B cell (primary cell): Measurements from ENCODE around the gene MIF. TPM values are rescaled to one million over a fixed set of nuclear protein-coding genes. Genes with fewer than 3 reads are reported as not detected.
A peak's percentile ranks its signal among the peaks of the same experiment; 100 is the strongest.

Source experiments
- ATAC-seq: fragments of 200-7000 bp; cut with Tn5 transposase; one replicate; pipeline ENCODE4 v1.10.0; 2021; ENCODE audit warnings: low read depth, mild to moderate bottlenecking, moderate number of reproducible peaks, moderate library complexity
- CTCF ChIA-PET: fragments of 350-600 bp; sonication (Branson Sonifier 250); formaldehyde crosslinking; loops from one replicate; lab custom pipeline; 2021; ENCODE audit warnings: antibody characterized with exemption, inconsistent platforms; lab: Charles Lee
- POLR2A ChIA-PET: fragments of 350-600 bp; sonication (Branson Sonifier 250); formaldehyde crosslinking; loops from one replicate; lab custom pipeline; 2021; ENCODE audit warnings: antibody characterized with exemption; lab: Charles Lee
- DNase-seq: peaks from one replicate; pipeline ENCODE4 v3.0.0; 2013
- H2AFZ ChIP-seq: 2 replicates; pipeline ENCODE4 v1.6.1; 2012; ENCODE audit warnings: mild to moderate bottlenecking, low read depth, low read length; ENCODE audit not compliant: insufficient read depth, poor library complexity, severe bottlenecking
- H3K27ac ChIP-seq, 2 donors: 1 replicate in 1 of 2; 2 replicates in 1 of 2; pipeline ENCODE4 v1.5.1; 2012 to 2013; ENCODE audit warnings: low read length in 2 of 2, mild to moderate bottlenecking in 2 of 2, moderate library complexity in 1 of 2
- H3K27me3 ChIP-seq, 4 experiments: fragments of 200-600 bp in 1 of 4; sonication (generic) in 1 of 4; replicated peaks in 1 of 4; 1 replicate in 2 of 4; 2 replicates in 2 of 4; pipeline versions ENCODE4 v1.6.1 to v1.7.0; 2013 to 2016; ENCODE audit warnings: low read length in 3 of 4, mild to moderate bottlenecking in 2 of 4, mixed read lengths in 1 of 4, moderate library complexity in 1 of 4; ENCODE audit not compliant: insufficient read depth in 4 of 4, control insufficient read depth in 3 of 4; ENCODE audit errors: control extremely low read depth in 1 of 4
- H3K36me3 ChIP-seq, 2 experiments: replicated peaks in 1 of 2; 1 replicate in 1 of 2; 2 replicates in 1 of 2; pipeline versions ENCODE4 v1.6.1 to v1.7.1; 2013; ENCODE audit warnings: low read length in 1 of 2; ENCODE audit not compliant: insufficient read depth in 2 of 2, control insufficient read depth in 1 of 2; ENCODE audit errors: control extremely low read depth in 1 of 2, extremely low read depth in 1 of 2
- H3K4me1 ChIP-seq, 2 donors: fragments of 200-600 bp in 1 of 2; sonication (generic) in 1 of 2; 1 replicate in 1 of 2; 2 replicates in 1 of 2; pipeline versions ENCODE4 v1.5.1 to v1.6.1; 2013 to 2017; ENCODE audit warnings: low read length in 2 of 2; ENCODE audit not compliant: control insufficient read depth in 2 of 2, insufficient read depth in 2 of 2
- H3K4me2 ChIP-seq: replicated peaks from 2 replicates; pipeline ENCODE3; 2012; ENCODE audit warnings: mild to moderate bottlenecking, low read depth, low read length; ENCODE audit not compliant: poor library complexity, severe bottlenecking
- H3K4me3 ChIP-seq, 5 experiments: fragments of 200-600 bp in 1 of 5; sonication (generic) in 1 of 5; 1 replicate in 3 of 5; 2 replicates in 2 of 5; pipeline versions ENCODE4 v1.5.1 to v1.7.0; 2011 to 2016; ENCODE audit warnings: low read length in 4 of 5, mild to moderate bottlenecking in 4 of 5, low read depth in 2 of 5, control low read depth in 1 of 5, moderate library complexity in 1 of 5; ENCODE audit not compliant: insufficient read depth in 1 of 5; ENCODE audit errors: control extremely low read depth in 1 of 5, extremely low read depth in 1 of 5
- H3K79me2 ChIP-seq: fragments of 200-600 bp; sonication (generic); one replicate; pipeline ENCODE4 v1.6.0; 2016; ENCODE audit warnings: low read length; ENCODE audit not compliant: control insufficient read depth, insufficient read depth
- H3K9ac ChIP-seq: fragments of 200-600 bp; sonication (generic); 2 replicates; pipeline ENCODE4 v1.6.1; 2017; ENCODE audit warnings: mild to moderate bottlenecking, low read length, moderate library complexity
- H3K9me3 ChIP-seq, 3 donors: one replicate each; pipeline versions ENCODE4 v1.6.1 to v1.7.1; 2013; ENCODE audit warnings: low read length in 2 of 3; ENCODE audit not compliant: control insufficient read depth in 2 of 3, insufficient read depth in 1 of 3; ENCODE audit errors: control extremely low read depth in 1 of 3
- H4K20me1 ChIP-seq: 2 replicates; pipeline ENCODE4 v1.6.0; 2012; ENCODE audit warnings: mild to moderate bottlenecking, low read length; ENCODE audit not compliant: insufficient read depth, control insufficient read depth, poor library complexity, severe bottlenecking
- H3K27ac Mint-ChIP-seq: one replicate; pipeline ENCODE4 v1.8.0; 2021; ENCODE audit warnings: mixed read lengths
- H3K27me3 Mint-ChIP-seq: one replicate; pipeline ENCODE4 v1.8.0; 2021; ENCODE audit warnings: mixed read lengths
- H3K4me1 Mint-ChIP-seq: one replicate; pipeline ENCODE4 v1.8.0; 2021; ENCODE audit warnings: mixed read lengths
- H3K4me3 Mint-ChIP-seq: one replicate; pipeline ENCODE4 v1.8.0; 2021; ENCODE audit warnings: mixed read lengths
- H3K9me3 Mint-ChIP-seq: one replicate; pipeline ENCODE4 v1.8.0; 2022; ENCODE audit warnings: mixed read lengths; ENCODE audit not compliant: insufficient read depth
- CTCF ChIP-seq: fragments of 200-600 bp; IDR thresholded peaks from one replicate; pipeline ENCODE4 v1.8.0; 2022; ENCODE audit warnings: antibody characterized with exemption, mild to moderate bottlenecking
- EZH2 ChIP-seq: IDR thresholded peaks from 2 replicates; pipeline ENCODE4 v1.6.1; 2012; ENCODE audit warnings: borderline replicate concordance, low read depth, mild to moderate bottlenecking, moderate library complexity, low read length; ENCODE audit not compliant: insufficient read depth, poor library complexity, severe bottlenecking
- WGBS: methylation state at CpG from one replicate; pipeline ENCODE4 v1.1.5; 2013; ENCODE audit warnings: missing lambda C conversion rate; ENCODE audit not compliant: insufficient coverage; 5-methylcytosine and 5-hydroxymethylcytosine counted together
- intact Hi-C: fragments of 100-400 bp; cut with micrococcal nuclease; formaldehyde crosslinking; loops from one replicate; pipeline ENCODE4 v1.10.0; 2022
- polyA plus RNA-seq: library from polyadenylated mRNA; depleted of rRNA; stranded (reverse); fragments of >200 nt; gene quantifications from 2 replicates; pipeline ENCODE4 v1.2.3, GENCODE V29; 2012
- total RNA-seq, 2 donors: library from RNA; stranded (reverse); fragments of 120-200 nt in 1 of 2; gene quantifications; 1 replicate in 1 of 2; 2 replicates in 1 of 2; pipeline versions ENCODE4 v1.2.3 to v1.2.4, GENCODE V29; 2013 to 2022

Gene MIF
- total and polyA plus RNA-seq, 2 donors (not counting 1 experiment from before 2014, with no cell fraction given), result 143 to 272 TPM

GRCh38 chr22:23898006-23898974, 4.1 kb downstream of the MIF start:
- H3K79me2 ChIP-seq, result peaks cover 12% of the 10 kb centered on the region
- intact Hi-C loops, result no loop called here

More at GRCh38 chr22:23898006-23898974, 4.1 kb downstream of the MIF start:
- whole genome bisulfite sequencing, result 65% methylated on average over 5 of the region's 8 CpGs
- no peak overlapping the region for H3K27ac ChIP-seq
- peaks cover 0 to 2% (median 0%) of the 10 kb centered on the region in 4 experiments for H3K27me3 ChIP-seq
- H3K9me3 ChIP-seq, result peaks cover 0 to 4% (median 0%) of the 10 kb centered on the region in 3 donors
- H2AFZ ChIP-seq, result no peak overlapping the region
- H3K4me2 ChIP-seq, result no peak overlapping the region
- H3K9me3 Mint-ChIP-seq, result no peaks in the 10 kb centered on the region
- peak overlapping the region; percentile 41 for H3K27ac Mint-ChIP-seq
- H3K27me3 Mint-ChIP-seq, result no peaks in the 10 kb centered on the region
- H3K4me1 ChIP-seq, result peaks cover 13 to 17% of the 10 kb centered on the region in 2 donors
- ATAC-seq (no peak), DNase-seq (no peak)
- H3K36me3 ChIP-seq, result peaks cover 1 to 16% of the 10 kb centered on the region in 2 experiments
- no peak overlapping the region for H3K9ac ChIP-seq
- peaks cover 26% of the 10 kb centered on the region for H3K4me1 Mint-ChIP-seq
- no peak overlapping the region for H3K4me3 ChIP-seq
- POLR2A ChIA-PET, result no interaction called here
- H3K4me3 Mint-ChIP-seq, result no peak overlapping the region
- CTCF ChIA-PET, result no interaction called here
- peaks cover 34% of the 10 kb centered on the region for H4K20me1 ChIP-seq
- TF ChIP-seq CTCF (no peak), EZH2 (no peak)
